AG09319 (cell line): Measurements from ENCODE around the gene POLR2L.

Experiments
- DNase-seq: peaks from one replicate; pipeline ENCODE4 v3.0.0-alpha.2; 2010; ENCODE audit warnings: low read depth; ENCODE audit errors: extremely low read depth
- TF ChIP-seq, protein P1 (sequence below): IDR thresholded peaks from 2 replicates; pipeline ENCODE4 v1.5.1; 2011; ENCODE audit warnings: low read depth, mild to moderate bottlenecking, inconsistent platforms, low read length, moderate library complexity

POLR2L gene

DNA sequence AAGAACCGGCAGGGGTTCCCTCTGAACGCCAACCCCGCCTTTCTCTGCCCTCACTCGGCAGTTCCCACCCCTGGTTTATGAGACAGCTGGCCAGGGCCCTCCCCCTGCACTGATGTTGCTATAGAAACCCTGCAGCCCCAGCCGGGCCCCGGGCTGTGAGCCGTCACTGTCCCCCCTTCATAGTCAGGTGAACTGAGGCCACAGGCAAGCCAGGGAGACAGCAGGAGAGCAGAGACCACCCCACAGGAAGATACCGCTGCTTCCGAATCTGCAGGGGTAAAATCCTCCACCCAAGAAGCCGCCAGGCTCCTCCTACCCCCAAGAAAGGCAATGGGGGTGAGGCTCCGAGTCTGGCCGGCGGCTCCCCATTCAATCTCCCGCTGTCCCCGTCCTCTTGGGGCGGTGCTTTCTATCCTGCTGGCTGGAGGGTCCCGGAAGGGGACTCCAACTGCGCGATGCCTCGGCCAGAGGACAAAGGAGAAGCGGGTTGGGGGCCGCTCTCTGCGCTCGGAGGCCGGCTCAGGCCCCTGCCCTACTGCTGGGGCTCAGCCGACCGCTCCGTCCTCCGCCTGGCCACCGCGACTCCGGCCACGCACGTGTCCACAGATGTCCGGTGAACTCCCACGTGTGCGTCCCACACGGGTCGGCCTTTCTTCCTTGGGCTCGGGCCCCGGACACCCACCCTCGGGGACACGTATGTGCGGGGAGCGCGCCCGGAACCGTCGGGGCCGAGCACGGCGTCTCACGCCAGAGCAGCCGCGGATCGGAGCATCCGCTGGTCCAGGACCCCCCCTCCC, 44.8 kb downstream of the POLR2L start:
- TF ChIP-seq, protein P1, sequence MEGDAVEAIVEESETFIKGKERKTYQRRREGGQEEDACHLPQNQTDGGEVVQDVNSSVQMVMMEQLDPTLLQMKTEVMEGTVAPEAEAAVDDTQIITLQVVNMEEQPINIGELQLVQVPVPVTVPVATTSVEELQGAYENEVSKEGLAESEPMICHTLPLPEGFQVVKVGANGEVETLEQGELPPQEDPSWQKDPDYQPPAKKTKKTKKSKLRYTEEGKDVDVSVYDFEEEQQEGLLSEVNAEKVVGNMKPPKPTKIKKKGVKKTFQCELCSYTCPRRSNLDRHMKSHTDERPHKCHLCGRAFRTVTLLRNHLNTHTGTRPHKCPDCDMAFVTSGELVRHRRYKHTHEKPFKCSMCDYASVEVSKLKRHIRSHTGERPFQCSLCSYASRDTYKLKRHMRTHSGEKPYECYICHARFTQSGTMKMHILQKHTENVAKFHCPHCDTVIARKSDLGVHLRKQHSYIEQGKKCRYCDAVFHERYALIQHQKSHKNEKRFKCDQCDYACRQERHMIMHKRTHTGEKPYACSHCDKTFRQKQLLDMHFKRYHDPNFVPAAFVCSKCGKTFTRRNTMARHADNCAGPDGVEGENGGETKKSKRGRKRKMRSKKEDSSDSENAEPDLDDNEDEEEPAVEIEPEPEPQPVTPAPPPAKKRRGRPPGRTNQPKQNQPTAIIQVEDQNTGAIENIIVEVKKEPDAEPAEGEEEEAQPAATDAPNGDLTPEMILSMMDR, result no peak
- no peak for DNase-seq

DNA sequence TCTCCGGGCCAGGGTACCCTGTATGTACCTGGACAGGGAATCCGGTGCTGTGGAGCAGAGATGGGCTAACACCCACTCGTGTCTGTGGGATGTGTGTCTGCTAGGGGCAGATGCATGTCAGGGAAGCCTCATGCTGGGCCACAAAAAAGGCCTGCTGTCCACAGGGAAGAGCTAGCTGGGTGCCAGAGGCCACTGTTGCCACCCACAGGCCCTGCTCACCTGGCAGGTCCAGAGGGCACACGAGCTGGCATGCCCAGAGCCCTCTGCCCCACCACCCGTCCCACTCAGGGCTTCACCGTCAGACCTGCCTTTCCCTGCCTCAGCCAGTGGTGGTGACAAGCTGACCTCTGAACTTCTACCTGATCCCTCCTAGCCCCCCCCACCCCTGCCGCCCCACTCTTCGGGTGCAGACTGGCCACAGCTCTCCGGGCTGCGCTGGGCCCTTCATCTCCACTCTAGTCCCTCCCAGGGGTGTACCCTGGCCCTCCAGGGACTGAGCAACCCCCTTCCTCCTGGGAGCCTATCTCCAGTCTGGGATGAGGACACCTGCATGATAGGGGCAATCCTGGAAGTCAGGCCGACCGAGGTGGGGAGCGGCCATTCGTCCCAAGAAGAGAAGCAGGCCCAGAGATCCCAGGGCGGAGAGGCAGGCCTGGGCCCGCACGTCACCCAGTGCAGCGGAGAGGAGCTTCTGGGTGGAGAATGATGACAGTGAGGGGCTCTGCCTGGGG, 45.6 kb downstream of the POLR2L start:
- DNase-seq, result no peak
- TF ChIP-seq, protein P1, result no peak

DNA sequence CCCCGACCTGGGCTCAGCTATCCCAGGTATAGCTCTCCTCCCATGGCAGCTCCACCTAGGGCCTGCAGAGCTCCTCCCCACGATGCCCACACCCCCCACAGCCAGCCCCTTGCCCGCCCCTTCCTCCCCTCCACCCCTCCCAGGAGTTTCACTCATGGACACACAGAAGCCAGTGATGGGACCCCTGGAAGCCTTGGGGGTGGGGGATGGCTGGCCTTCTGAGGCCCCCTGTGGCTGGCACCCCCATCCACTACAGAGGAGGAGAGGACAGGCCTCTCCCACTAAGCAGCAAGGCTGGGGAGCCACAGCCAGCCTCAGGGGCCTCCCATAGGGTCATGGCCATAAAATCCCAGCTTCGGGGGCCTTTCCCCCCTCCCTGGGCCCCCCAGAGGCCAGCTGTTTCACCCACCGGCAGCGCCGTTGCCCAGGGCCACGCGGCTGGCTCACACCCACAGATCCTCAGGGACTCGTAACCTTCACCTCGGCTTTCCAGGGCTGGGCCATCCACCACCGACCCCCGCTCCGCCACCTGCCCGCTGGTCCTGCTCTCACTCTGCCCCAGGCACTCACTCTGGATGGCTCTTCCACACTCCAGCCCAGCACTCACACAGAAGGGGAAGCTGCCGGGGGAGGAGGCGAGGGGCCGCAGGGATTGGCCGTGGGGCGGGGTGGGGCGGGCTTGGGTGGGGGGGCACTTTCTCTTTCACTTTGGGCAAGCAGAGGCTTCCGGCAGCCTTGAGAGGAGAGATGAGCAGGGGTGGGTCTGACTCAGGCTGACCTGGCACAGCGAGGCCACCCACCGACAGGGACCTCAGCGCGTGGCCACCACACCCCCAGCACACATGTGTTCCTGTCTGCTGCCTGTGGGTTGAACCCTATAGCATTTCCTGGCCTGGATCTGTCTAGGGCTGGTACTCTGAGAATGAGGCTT, 46.4 kb downstream of the POLR2L start:
- no peak for DNase-seq
- TF ChIP-seq, protein P1, result no peak

DNA sequence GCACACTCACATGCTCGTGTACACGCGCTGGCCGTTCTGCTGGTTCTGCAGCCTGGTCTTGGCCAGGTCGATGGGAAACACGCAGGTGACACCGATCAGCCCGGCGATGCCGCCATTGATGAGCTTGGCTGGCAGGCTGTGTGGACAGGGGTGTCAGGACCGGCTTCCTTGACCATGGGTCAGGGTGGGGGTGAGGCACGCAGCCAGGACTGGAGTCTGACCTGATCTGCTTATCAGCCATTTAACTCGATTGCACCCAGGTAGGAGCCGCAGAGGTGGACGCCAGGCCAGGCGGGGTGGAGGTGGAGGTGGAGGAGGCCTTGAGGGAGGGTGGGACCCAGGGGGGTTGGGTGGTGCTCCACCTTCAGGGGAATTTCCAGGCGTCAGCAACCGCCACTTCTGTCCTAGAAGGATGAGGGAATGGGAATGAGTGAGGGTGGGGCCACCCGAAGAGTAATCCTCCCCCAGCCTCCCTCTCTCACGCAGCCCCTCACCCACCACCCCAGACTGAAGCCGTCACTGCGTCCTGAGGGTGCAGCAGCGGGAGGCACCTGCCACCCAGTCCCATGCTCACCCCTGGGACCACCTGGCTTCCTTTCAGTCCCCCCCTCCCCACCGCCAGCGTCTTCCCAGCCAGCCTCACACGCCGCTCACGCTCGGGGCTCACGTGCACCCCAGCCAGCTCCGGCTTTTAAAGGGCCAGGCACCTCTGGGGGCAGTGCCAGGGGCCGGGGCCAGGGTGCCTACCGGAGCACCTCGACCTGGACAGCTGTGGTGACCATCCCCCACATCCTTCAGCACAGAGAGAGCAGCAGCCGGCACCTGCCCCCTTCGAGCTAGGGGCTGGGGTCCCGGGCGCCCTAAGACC, 47.3 kb downstream of the POLR2L start:
- TF ChIP-seq, protein P1, result no peak
- no peak for DNase-seq

DNA sequence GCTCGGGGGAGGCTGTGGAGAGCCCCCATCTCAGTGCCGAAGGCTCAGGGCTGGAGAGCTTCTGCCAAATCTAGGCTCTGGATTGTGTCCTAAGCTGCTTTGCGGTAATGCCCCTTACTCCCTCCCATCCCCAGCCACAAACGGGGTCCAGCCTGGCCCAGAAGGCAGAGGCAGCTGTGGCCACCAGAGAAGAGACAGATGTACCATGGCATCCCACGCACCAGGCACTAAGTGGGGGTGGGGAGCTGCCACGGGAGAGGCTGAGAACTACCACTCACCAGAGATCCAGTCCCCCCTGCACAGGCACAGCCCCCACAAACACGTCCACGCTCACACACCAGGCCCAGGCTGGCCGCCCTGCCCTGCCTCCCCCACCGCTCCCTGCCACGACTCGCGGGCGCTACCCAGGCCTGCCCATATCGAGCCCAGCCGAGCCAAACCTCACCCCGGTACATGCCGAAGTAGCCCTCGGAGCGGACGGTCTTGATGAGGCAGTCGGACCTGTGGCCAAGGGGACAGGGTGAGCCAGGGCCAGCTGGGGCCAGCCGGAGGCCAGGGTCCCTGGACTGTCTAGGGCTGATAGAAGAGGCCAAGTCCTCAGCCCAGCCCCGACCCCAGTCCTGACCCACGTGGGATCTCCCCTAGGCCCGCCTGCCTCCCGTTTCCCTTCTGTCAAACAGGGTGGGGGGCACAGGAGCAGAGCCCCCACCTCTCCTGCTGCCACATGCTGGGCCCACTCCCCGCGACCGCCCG, 48.1 kb downstream of the POLR2L start:
- TF ChIP-seq, protein P1, result no peak

DNA sequence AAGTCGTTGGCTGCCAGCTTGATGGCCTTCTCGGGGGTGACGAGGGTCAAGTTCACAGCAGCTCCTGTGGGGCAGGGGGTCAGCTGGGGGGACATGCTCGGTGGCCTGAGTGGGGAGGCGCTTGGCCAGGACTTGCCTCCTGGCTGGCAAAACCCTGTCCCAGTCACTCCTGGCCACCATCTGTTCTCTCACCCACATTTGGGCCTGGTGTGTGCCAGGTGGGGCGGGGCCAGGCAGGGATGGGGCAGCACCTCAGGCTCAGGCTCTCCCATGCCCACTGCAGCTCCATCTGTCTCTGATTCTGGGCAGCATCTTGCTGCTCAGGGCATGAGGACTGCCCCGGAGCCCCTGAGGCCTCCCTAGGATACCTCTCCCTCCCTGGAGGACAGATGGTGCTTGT, 48.8 kb downstream of the POLR2L start:
- no peak for DNase-seq
- TF ChIP-seq, protein P1, result no peak

More for the DNA sequence above, 48.1 kb downstream of the POLR2L start:
- no peak for DNase-seq
